SK-N-SH (cell line): Measurements from ENCODE around the gene CEP112. TPM values are rescaled to one million over a fixed set of nuclear protein-coding genes. Genes with fewer than 3 reads are reported as not detected.

Source experiments
- CTCF ChIA-PET: fragments of 300-600, 350-600 bp; formaldehyde crosslinking; extraction: SDS; loops from one replicate; lab custom pipeline; 2021; lab: Yijun Ruan, JAX
- POLR2A ChIA-PET: fragments of 350-600 bp; sonication (Branson Sonifier 250); formaldehyde crosslinking; extraction: SDS; loops from one replicate; lab custom pipeline; 2020; ENCODE audit warnings: antibody characterized with exemption, inconsistent platforms; lab: Yijun Ruan, JAX
- DNase-seq: peaks from one replicate; pipeline ENCODE4 v3.0.0; 2012
- H2AFZ ChIP-seq: fragments of 200-600 bp; sonication (generic); 2 replicates; pipeline ENCODE4 v1.8.1; 2016; ENCODE audit warnings: antibody characterized with exemption, mild to moderate bottlenecking, low read depth
- H3F3A ChIP-seq: fragments of 200-600 bp; sonication (generic); replicated peaks from 2 replicates; pipeline ENCODE3; 2016; ENCODE audit warnings: antibody characterized with exemption, mild to moderate bottlenecking; ENCODE audit not compliant: insufficient read depth
- H3K27ac ChIP-seq, 2 experiments: fragments of 200-500 bp in 1 of 2; fragments of 200-600 bp in 1 of 2; sonication (Bioruptor generic) in 1 of 2; sonication (generic), shearing (Covaris generic) in 1 of 2; 2 replicates each; pipeline versions ENCODE4 v1.5.1 to v1.6.1; 2014 to 2016; ENCODE audit warnings: low read depth in 2 of 2, inconsistent platforms in 1 of 2, low read length in 1 of 2, mild to moderate bottlenecking in 1 of 2, mixed read lengths in 1 of 2
- H3K27me3 ChIP-seq: fragments of 200-600 bp; sonication (generic), shearing (Covaris generic); 2 replicates; pipeline ENCODE4 v1.6.1; 2016; ENCODE audit warnings: mixed run types; ENCODE audit not compliant: insufficient read depth
- H3K36me3 ChIP-seq, 2 experiments: fragments of 200-500 bp in 1 of 2; fragments of 200-600 bp in 1 of 2; sonication (Bioruptor generic) in 1 of 2; sonication (generic) in 1 of 2; replicated peaks in 1 of 2; 2 replicates each; pipeline versions ENCODE3 to v1.5.1; 2014 to 2016; ENCODE audit warnings: low read length in 1 of 2, mild to moderate bottlenecking in 1 of 2; ENCODE audit not compliant: insufficient read depth in 2 of 2, control insufficient read depth in 1 of 2
- H3K4me1 ChIP-seq, 2 experiments: fragments of 200-500 bp in 1 of 2; fragments of 200-600 bp in 1 of 2; sonication (Bioruptor generic) in 1 of 2; sonication (generic), shearing (Covaris generic) in 1 of 2; 2 replicates each; pipeline versions ENCODE4 v1.5.1 to v1.6.1; 2014 to 2016; ENCODE audit warnings: low read depth in 1 of 2, low read length in 1 of 2, mixed run types in 1 of 2; ENCODE audit not compliant: insufficient read depth in 2 of 2, control insufficient read depth in 1 of 2
- H3K4me2 ChIP-seq: fragments of 200-600 bp; sonication (generic), shearing (Covaris generic); 2 replicates; pipeline ENCODE4 v1.6.1; 2017; ENCODE audit warnings: mixed run types
- H3K4me3 ChIP-seq, 2 experiments: fragments of 200-500 bp in 1 of 2; fragments of 200-600 bp in 1 of 2; sonication (Bioruptor generic) in 1 of 2; sonication (generic), shearing (Covaris generic) in 1 of 2; 2 replicates each; pipeline versions ENCODE4 v1.5.1 to v1.8.1; 2014 to 2016; ENCODE audit warnings: low read depth in 2 of 2, inconsistent platforms in 1 of 2, low read length in 1 of 2, mild to moderate bottlenecking in 1 of 2, mixed read lengths in 1 of 2, moderate library complexity in 1 of 2
- H3K79me2 ChIP-seq: fragments of 200-600 bp; sonication (generic); 2 replicates; pipeline ENCODE4 v1.8.1; 2017; ENCODE audit warnings: mild to moderate bottlenecking; ENCODE audit not compliant: insufficient read depth
- H3K9ac ChIP-seq: fragments of 200-600 bp; sonication (generic); 2 replicates; pipeline ENCODE4 v1.6.1; 2017; ENCODE audit warnings: mixed run types
- H3K9me2 ChIP-seq: fragments of 200-600 bp; sonication (generic); 2 replicates; pipeline ENCODE4 v1.6.1; 2017; ENCODE audit warnings: mixed run types
- H3K9me3 ChIP-seq: fragments of 200-600 bp; sonication (generic); 2 replicates; pipeline ENCODE4 v1.6.1; 2017; ENCODE audit warnings: mixed run types, mild to moderate bottlenecking, moderate library complexity
- H4K20me1 ChIP-seq: fragments of 200-600 bp; sonication (generic); 2 replicates; pipeline ENCODE4 v1.6.1; 2017; ENCODE audit warnings: mild to moderate bottlenecking, mixed run types; ENCODE audit not compliant: insufficient read depth
- ELF1 ChIP-seq: IDR thresholded peaks from 2 replicates; pipeline ENCODE4 v1.4.0; 2012
- EZH2phosphoT487 ChIP-seq: fragments of 200-600 bp; sonication (generic); IDR thresholded peaks from 2 replicates; pipeline ENCODE4 v1.6.1; 2017; ENCODE audit warnings: low read depth, mixed run types, mild to moderate bottlenecking, antibody characterized with exemption, moderate library complexity, borderline replicate concordance
- POLR2AphosphoS5 ChIP-seq: IDR thresholded peaks from 2 replicates; pipeline ENCODE4 v1.6.1; 2012; ENCODE audit warnings: low read depth, low read length
- RAD21 ChIP-seq: IDR thresholded peaks from 2 replicates; pipeline ENCODE4 v1.6.1; 2012; ENCODE audit warnings: mild to moderate bottlenecking, low read length
- RCOR1 ChIP-seq: fragments of 150-350 bp; IDR thresholded peaks from 2 replicates; pipeline ENCODE4 v1.6.1; 2017; ENCODE audit warnings: antibody characterized with exemption, low read length
- REST ChIP-seq: IDR thresholded peaks from 2 replicates; pipeline ENCODE4 v1.6.1; 2012; ENCODE audit warnings: mild to moderate bottlenecking, low read depth, low read length, moderate library complexity
- RXRA ChIP-seq: IDR thresholded peaks from 2 replicates; pipeline ENCODE4 v1.4.0; 2012; ENCODE audit warnings: low read depth, mild to moderate bottlenecking, borderline replicate concordance
- SMC3 ChIP-seq: IDR thresholded peaks from 2 replicates; pipeline ENCODE4 v1.6.1; 2012; ENCODE audit warnings: low read depth, low read length, improper control_type of control experiment
- TAF1 ChIP-seq: IDR thresholded peaks from 2 replicates; pipeline ENCODE4 v1.6.1; 2012; ENCODE audit warnings: low read depth, mild to moderate bottlenecking, low read length, moderate library complexity, borderline replicate concordance
- WGBS: methylation state at CpG from one replicate; pipeline ENCODE4 v1.1.6; 2017; ENCODE audit warnings: low lambda C conversion rate; 5-methylcytosine and 5-hydroxymethylcytosine counted together
- polyA plus RNA-seq, 3 experiments: library from polyadenylated mRNA; depleted of rRNA; stranded (reverse); fragments of >200 nt; gene quantifications; 2 replicates each; pipeline ENCODE4 v1.2.3, GENCODE V29; 2012

The CEP112 gene
- polyA plus RNA-seq, 1 of the 3 experiments (the other 2 are of a cell fraction), result 7.9 TPM

GRCh38 chr17:65633988-65634387 lies 557.9 kb downstream of the CEP112 start:
- no peaks in the 10 kb centered on the region for H3K4me1 ChIP-seq
- no peaks in the 10 kb centered on the region for H3K27me3 ChIP-seq
- H3K79me2 ChIP-seq, result no peaks in the 10 kb centered on the region
- H3F3A ChIP-seq, result no peaks in the 10 kb centered on the region
- no peak for DNase-seq
- TF ChIP-seq REST, result no peak
- TF ChIP-seq EZH2phosphoT487, result no peak
- no peaks in the 10 kb centered on the region for H4K20me1 ChIP-seq
- H3K27ac ChIP-seq, result no peak overlapping the region
- no peak overlapping the region for H3K9ac ChIP-seq
- no peaks in the 10 kb centered on the region for H3K36me3 ChIP-seq
- H3K9me3 ChIP-seq, result no peaks in the 10 kb centered on the region
- H3K4me3 ChIP-seq, result no peak overlapping the region
- no peak overlapping the region for H2AFZ ChIP-seq
- H3K4me2 ChIP-seq, result no peak overlapping the region
- no peaks in the 10 kb centered on the region for H3K9me2 ChIP-seq
- ChIA-PET POLR2A (no interaction called here), CTCF (interaction anchor here (1.1 kb wide), 1 partner anchor 532 kb away, joined by 3 read pairs; no protein-coding TSS in a partner anchor)

- Histone ChIP-seq H3K4me3 (no peak overlapping the region), H3K9ac (no peak overlapping the region), H3K27me3 (no peaks in the 10 kb centered on the region), H3F3A (no peaks in the 10 kb centered on the region), H3K27ac (no peak overlapping the region), H3K9me3 (no peaks in the 10 kb centered on the region), H3K9me2 (no peaks in the 10 kb centered on the region), H4K20me1 (no peaks in the 10 kb centered on the region), H3K4me1 (no peaks in the 10 kb centered on the region), H3K36me3 (no peaks in the 10 kb centered on the region), H3K4me2 (no peak overlapping the region), H3K79me2 (no peaks in the 10 kb centered on the region), H2AFZ (no peak overlapping the region)
- no peak for DNase-seq
- WGBS, result 85% methylated on average over 8 of the region's 8 CpGs
- CTCF ChIA-PET, result interaction anchor here (0.7 to 1.2 kb wide), 3 partner anchors 11 to 532 kb away, joined by 3 to 4 read pairs (median 3); no protein-coding TSS in a partner anchor
- POLR2A ChIA-PET, result no interaction called here
- TF ChIP-seq SMC3, result no peak
These were observed 558.6 kb downstream of the CEP112 start for GRCh38 chr17:65633146-65633881.

- no peaks in the 10 kb centered on the region for H3K9me2 ChIP-seq
- no peak overlapping the region for H2AFZ ChIP-seq
- H3K27me3 ChIP-seq, result no peaks in the 10 kb centered on the region
- no peak overlapping the region for H3K4me2 ChIP-seq
- H3K4me3 ChIP-seq, result no peak overlapping the region
- no peak for TF ChIP-seq RAD21
- no peak for TF ChIP-seq RCOR1
- no peak for TF ChIP-seq TAF1
- TF ChIP-seq POLR2AphosphoS5, result no peak
- TF ChIP-seq RXRA, result no peak
- no peak for TF ChIP-seq ELF1
- no peak for TF ChIP-seq SMC3
- H3K9ac ChIP-seq, result no peak overlapping the region
- no peaks in the 10 kb centered on the region for H3K79me2 ChIP-seq
- no peaks in the 10 kb centered on the region for H3K4me1 ChIP-seq
- H3K9me3 ChIP-seq, result no peaks in the 10 kb centered on the region
- no peaks in the 10 kb centered on the region for H3F3A ChIP-seq
- DNase-seq, result no peak
- ChIA-PET POLR2A (no interaction called here), CTCF (interaction anchor here (1.2 kb wide), 1 partner anchor 399 kb away, joined by 3 read pairs; no protein-coding TSS in a partner anchor)
- 100% methylated on average over 2 of the region's 2 CpGs for WGBS
- no peak overlapping the region for H3K27ac ChIP-seq
- H3K36me3 ChIP-seq, result no peaks in the 10 kb centered on the region
- H4K20me1 ChIP-seq, result no peaks in the 10 kb centered on the region
These were observed 561.4 kb downstream of the CEP112 start for GRCh38 chr17:65630502-65630901.
